COLO668 (cell line): ENCODE data around the gene TCF25.
A peak's percentile ranks its signal among the peaks of the same experiment; 100 is the strongest.
"Not testable (repeated sequence)": the region's sequence is repeated elsewhere in the genome, so short reads cannot be mapped to it uniquely, and the experiment has no call there.

Experiments
- DNase-seq: peaks from one replicate; lab custom pipeline; 2025; ENCODE audit not compliant: unreplicated experiment; lab: John Stamatoyannopoulos, UW

The TCF25 gene

GRCh38 chr16:89903908-89904515 lies 30.6 kb downstream of the TCF25 start:
- no peak for DNase-seq

GRCh38 chr16:89904606-89905510 lies 31.5 kb downstream of the TCF25 start:
- no peak for DNase-seq

- DNase-seq: no peak
Observed at GRCh38 chr16:89905511-89906139, 32.2 kb downstream of the TCF25 start.

GRCh38 chr16:89906140-89907025 lies 33.0 kb downstream of the TCF25 start:
- DNase-seq: no peak

- no peak for DNase-seq
Observed at GRCh38 chr16:89907055-89907814, 33.8 kb downstream of the TCF25 start.

- DNase-seq: no peak
Observed at GRCh38 chr16:89908236-89908635, 34.8 kb downstream of the TCF25 start.

- peak; percentile 72 for DNase-seq
Observed at GRCh38 chr16:89909777-89910716, 36.7 kb downstream of the TCF25 start.

- no peak for DNase-seq
Observed at GRCh38 chr16:89910717-89911354, 37.4 kb downstream of the TCF25 start.

- no peak for DNase-seq
Observed at GRCh38 chr16:89911375-89911774, 38.0 kb downstream of the TCF25 start.

- DNase-seq: no peak
Observed at GRCh38 chr16:89912143-89912542, 38.8 kb downstream of the TCF25 start.

- DNase-seq: no peak
Observed at GRCh38 chr16:89912627-89913026, 39.2 kb downstream of the TCF25 start.

GRCh38 chr16:89913408-89914387 lies 40.3 kb downstream of the TCF25 start:
- no peak for DNase-seq

- not testable (repeated sequence) for DNase-seq
Observed at GRCh38 chr16:89914642-89915285, 41.4 kb downstream of the TCF25 start.

GRCh38 chr16:89915303-89916232 lies 42.2 kb downstream of the TCF25 start:
- no peak for DNase-seq

GRCh38 chr16:89917773-89918452 lies 44.5 kb downstream of the TCF25 start:
- DNase-seq: peak; percentile 89
